GM21423 (cell line): ENCODE data around the gene CRTC3.
"Not testable (repeated sequence)": the region's sequence is repeated elsewhere in the genome, so short reads cannot be mapped to it uniquely, and the experiment has no call there.

Experiments
- ATAC-seq: cut with Tn5 transposase; IDR thresholded peaks from one replicate; pipeline ENCODE4 v1.9.1; 2021; ENCODE audit warnings: mild to moderate bottlenecking, moderate library complexity; ENCODE audit not compliant: unreplicated experiment

The CRTC3 gene

DNA sequence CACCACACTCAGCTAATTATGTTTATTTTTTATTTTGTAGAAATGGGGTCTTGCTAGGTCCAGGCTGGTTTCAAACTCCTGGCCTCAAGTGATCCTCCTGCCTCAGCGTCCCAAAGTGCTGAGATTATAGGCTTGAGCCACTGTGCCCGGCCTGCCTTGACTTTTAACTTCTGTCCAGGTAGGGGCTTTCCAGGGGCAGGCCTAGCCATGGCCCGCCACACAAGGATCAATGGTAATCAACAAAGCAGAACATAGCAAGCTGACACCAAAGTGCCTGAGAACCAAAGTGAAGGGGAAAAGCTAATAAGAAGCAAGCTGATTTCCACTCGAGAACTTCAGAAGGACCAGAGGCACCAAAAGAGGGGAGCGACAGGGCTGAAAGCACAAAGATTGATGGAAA, 9.4 kb upstream of the CRTC3 start:
- ATAC-seq: no peak

DNA sequence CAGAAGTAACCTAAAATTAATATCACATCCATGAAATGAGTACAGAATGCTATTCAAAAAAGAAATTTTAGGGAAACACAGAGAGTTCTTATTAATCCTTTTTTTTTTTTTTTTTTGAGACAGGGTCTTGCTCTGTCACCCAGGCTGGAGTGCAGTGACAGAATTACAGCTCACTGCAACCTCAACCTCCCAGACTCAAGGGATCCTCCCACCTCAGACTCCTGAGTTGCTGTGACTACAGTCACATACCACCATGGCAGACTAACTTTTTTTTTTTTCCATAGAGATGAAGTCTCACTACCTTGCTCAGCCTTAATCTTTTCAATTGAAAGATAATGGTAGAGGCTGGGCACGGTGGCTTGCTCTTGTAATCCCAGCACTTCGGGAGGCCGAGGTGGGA, 6.3 kb upstream of the CRTC3 start:
- ATAC-seq: no peak

- ATAC-seq: not testable (repeated sequence)
Observed at GRCh38 chr15:90524018-90524803, 5.5 kb upstream of the CRTC3 start.

- ATAC-seq: no peak
Observed at GRCh38 chr15:90529011-90529370, 732 bp upstream of the CRTC3 start.

DNA sequence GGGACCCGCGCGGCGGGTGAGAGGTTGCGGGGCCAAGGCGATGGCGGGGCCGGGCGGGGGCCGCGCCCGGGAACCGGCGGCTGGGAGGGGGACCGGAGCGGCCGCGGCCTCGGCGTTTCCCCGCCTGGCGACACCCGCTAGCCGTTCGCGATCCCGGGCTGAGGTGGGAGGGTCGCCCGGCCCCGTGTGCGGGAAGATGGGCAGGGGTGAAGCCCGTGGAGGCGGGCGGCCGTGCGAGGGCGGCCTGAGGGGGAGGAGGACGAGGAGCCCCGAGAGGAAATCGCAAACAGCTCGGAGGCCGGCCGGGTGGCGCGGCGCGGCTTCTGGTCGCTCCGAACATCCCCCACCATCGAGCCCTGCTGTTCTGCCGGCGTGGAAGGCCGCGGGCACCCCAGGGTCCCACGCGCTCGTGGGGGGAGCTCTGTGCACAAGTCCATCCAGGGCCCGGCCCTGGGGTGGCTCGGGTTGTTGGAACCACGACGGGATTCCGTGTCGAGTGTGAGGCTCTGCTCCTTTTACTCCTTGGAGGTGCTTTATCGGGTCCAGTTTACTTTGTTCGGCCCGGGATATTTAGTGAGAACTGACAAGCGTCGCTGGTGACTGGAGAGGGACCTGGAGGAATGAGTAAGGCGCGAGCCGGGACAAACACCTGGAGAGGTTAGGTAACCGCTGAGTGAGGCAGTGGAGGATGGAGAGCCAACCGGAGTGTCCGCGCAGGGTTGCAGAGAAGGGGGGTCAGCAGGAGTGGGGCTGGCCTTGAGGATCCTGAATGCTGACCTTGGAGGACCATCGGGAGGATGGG, 728 bp downstream of the CRTC3 start:
- peak; percentile 49 for ATAC-seq

GRCh38 chr15:90531147-90531546, 1.4 kb downstream of the CRTC3 start:
- no peak for ATAC-seq

DNA sequence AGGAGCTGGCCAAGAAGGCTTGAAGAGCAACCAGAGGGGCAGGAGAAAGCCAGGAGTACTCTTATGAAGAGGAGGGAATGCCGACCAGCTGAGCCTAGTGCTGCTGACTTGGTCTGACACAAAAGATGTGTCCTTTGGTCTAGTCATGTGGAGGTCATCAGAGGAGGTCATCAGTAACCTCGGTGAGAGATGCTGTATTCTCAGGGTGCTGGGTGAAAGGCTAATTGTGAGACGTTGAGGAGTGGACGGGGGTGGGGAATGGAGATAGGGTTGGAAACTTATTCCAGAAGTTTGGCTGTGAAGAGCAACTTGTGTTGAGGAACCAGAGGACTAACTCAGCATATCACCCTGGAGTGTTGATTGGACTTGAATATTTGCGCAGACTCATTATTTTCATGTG, 5.5 kb downstream of the CRTC3 start:
- no peak for ATAC-seq

DNA sequence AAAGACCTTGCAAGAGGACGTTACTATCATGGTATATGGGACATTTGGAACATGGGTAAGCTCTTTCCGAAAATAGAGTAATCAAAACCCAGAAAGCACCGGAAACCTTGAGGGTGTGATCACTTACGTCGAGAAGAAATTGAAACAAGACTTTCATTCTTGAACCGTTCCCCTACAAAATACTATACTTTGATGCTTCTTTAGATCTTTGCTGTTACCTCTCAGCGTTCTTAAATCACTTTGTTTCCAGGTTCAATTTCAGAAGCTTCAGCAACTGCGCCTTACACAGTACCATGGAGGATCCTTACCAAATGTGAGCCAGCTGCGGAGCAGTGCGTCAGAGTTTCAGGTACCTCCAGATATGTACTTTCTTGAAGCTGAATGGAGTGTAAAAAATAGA, 10.1 kb downstream of the CRTC3 start:
- no peak for ATAC-seq

DNA sequence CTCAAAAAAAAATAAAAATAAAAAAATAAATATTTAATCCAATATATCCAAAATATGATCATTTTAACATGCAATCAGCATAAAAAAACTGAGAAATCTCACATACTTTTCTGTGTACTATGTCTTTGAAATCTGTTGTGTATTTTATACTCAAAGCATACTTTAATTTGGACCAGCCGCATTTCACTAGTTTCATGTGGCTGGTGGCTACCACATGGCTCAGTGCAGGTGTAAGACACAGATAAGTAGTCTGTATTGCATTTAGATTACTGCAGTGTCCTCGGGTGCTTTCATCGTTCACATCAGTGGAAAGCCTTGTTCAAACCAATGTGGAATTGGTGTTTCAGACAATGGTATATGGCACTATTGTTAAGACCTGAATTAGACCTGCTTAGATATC, 11.0 kb downstream of the CRTC3 start:
- no peak for ATAC-seq

DNA sequence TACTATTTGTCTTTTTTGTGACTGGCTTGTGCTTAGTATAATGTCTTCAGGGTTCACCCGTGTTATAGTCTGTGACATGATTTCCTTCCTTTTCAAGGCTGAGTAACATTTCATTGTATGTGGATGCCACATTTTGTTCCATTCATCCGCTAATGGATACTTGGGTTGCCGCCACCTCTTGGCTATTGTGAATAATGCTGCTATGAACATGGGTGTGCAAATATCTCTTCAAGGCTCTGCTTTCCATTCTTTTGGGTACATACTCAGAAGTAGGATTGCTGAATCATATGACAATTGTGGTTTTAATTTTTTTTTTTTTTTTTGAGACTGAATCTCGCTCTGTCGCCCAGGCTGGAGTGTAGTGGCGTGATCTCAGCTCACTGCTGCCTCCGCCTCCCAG, 15.4 kb downstream of the CRTC3 start:
- ATAC-seq: no peak

GRCh38 chr15:90547540-90547939, 17.8 kb downstream of the CRTC3 start:
- ATAC-seq: no peak

- no peak for ATAC-seq
Observed at GRCh38 chr15:90550919-90551318, 21.2 kb downstream of the CRTC3 start.

GRCh38 chr15:90552162-90552928, 22.6 kb downstream of the CRTC3 start:
- no peak for ATAC-seq

DNA sequence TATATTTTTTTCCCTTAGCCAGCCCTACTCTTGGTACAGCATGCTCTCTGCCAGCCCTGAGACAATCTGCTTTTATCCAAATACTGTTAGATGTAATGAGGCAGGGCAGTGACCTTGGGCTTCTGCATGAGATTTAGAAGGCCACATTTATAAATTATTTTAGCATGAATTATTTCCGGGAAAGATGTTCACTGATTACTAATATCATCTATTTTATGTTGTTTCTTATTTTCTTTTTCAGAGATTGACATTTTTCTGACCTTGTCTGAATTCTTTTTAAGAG, 23.1 kb downstream of the CRTC3 start:
- no peak for ATAC-seq

GRCh38 chr15:90553248-90553745, 23.6 kb downstream of the CRTC3 start:
- no peak for ATAC-seq

DNA sequence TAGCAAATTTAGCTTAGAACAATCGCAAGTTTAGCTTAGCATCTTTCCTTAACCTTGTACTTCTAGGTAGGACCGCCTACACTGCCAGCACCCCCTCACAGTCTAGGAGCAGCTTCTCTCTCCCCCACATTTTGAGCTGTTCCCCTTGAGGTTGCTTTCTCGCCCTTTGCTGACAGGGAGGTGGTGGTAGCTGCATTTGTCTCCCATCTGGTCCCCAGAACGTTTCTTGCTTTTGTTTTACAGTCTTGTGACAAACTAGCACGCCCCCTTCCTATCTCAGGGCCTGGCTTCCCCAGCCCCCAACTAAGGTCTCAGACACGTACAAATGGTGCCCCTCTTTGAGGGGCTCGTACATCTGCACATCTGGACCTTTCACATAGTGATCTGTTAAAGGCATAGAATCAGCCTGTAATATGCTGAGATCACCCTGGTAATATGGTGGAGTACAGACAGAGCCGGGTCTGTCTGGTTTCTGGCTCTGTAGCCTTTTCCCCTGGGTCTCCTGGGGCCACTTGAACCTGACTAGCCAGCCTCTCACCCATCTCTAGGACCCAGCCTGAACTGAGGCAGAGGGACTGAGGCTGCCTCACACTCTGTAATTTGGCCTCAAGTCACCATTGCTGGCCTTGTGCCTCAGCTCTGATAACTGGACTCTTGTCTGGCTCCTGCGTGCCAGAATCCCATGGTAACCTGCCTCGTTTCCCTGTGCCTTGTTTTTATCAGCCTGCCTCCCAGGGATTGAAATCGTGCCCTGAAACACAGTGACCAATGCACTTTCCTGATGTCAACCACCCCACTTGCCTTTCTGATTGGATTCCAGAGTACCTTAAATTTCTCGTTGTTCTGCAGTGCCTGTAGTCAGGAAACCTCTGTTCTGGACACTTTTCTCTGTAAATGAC, 27.7 kb downstream of the CRTC3 start:
- no peak for ATAC-seq

DNA sequence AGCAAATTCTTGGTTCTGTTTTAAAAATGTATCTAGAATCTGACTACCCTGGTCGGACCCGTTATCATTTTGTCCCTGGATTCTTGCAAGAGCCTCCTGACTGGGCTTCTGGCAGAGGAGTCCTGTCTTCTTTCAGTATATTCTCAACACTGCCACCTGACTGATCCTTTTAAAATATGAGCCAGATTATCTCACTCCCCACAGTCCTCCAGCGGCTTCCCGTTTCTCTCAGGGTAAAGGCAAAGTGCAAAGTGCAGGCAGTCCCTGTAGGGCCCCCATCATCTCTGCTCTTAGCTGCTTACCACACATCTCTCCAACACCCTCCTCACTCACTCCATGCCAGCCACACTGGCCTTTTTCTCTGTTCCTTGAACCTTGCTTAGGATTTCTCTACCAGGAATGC, 28.4 kb downstream of the CRTC3 start:
- ATAC-seq: no peak

DNA sequence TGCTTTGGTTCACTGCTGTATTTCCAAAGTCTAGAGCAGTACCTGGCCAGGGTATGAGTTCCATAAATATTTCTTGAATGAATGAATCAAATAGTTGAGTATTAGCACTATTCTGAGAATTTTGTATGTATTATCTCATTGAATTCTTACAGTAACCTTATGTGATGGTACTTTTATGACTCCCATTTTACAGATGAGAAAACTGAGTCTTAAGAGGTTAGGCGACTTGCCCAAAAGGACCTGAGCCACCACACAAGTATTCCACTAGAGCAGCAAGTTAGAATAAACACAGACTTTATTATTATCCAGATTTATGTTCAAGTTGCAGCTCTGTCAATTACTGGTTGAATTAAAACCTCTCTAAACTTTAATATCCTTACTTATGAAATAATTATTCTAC, 29.4 kb downstream of the CRTC3 start:
- ATAC-seq: no peak

GRCh38 chr15:90560229-90560776, 30.6 kb downstream of the CRTC3 start:
- no peak for ATAC-seq
